ENCODE results near the gene SLC16A7. TPM values are rescaled to one million over a fixed set of nuclear protein-coding genes. Genes with fewer than 3 reads are reported as not detected.

Gene SLC16A7
- total RNA-seq, 2 donors from 2014 or later, result 29.2 to 41.8 TPM

DNA sequence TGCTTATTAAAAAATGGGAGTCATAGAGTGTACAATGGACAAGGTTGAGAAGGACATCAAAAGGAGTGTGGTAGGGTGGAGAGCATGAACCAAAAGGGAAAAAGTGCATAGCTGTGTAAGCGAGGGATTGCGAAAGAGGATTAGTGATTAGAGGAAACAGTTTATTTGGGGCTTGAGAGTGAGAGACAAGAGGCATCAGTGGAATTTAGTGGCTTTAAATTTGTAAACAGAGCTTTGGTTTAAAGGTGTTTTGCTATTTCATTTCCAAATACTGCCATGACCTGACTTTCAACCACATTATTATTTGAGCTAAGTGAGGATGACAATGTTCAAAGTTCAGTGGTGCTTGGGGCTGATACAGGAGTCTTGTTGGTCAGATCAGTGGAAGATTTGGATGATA is 53.4 kb downstream of the SLC16A7 start:
- Mint-ChIP-seq H3K27ac (no peak overlapping the region), H3K9me3 (peaks cover 16 to 37% of the 10 kb centered on the region in 2 donors), H3K36me3 (peaks cover 40 to 50% of the 10 kb centered on the region in 2 donors)
- ATAC-seq, result no peak
- no peak for DNase-seq (ENCODE audit: low spot score in 2 of 2)

DNA sequence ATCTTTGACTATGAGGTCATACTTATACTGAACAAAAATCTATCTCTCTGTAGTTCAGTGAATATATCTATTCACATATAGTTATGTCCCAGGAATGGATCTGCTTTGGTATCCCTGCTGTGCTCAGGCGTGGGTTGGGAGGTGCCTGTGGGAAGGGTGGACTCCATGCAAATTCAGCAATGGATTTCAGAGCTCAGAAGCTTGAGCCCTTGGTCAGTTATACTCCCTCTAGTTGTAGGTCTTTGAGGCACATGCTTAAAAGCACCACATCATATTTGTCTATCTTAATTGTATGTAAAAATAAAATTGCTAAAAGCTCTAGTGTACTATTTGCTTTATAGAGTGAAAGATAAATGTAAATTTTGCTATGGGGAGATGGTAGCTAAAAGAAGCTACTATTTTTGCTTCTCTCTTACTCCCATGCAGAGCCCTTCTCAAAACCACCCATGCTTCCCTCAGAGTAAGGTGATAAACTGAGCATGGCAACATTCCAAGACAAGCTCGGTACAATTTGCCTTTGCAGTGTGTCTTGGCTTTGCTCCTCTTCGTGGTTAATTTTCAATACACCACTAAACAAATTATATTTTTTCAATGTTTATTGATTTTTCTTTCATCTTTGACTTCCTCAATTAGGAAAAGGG is 54.9 kb downstream of the SLC16A7 start:
- ATAC-seq (no peak), DNase-seq (ENCODE audit: low spot score in 2 of 2) (no peak)
- H3K36me3 Mint-ChIP-seq, result peaks cover 27 to 48% of the 10 kb centered on the region in 2 donors
- peaks cover 5 to 25% of the 10 kb centered on the region in 2 donors for H3K9me3 Mint-ChIP-seq
- H3K27ac Mint-ChIP-seq, result no peak overlapping the region

GRCh38 chr12:59651229-59651920 is 55.5 kb downstream of the SLC16A7 start:
- ATAC-seq (peak in 1 of 2 donors; percentile 24), DNase-seq (ENCODE audit: low spot score in 2 of 2) (no peak)
- Mint-ChIP-seq H3K9me3 (peaks cover 3 to 22% of the 10 kb centered on the region in 2 donors), H3K27ac (no peak overlapping the region), H3K36me3 (peaks cover 20 to 48% of the 10 kb centered on the region in 2 donors)

DNA sequence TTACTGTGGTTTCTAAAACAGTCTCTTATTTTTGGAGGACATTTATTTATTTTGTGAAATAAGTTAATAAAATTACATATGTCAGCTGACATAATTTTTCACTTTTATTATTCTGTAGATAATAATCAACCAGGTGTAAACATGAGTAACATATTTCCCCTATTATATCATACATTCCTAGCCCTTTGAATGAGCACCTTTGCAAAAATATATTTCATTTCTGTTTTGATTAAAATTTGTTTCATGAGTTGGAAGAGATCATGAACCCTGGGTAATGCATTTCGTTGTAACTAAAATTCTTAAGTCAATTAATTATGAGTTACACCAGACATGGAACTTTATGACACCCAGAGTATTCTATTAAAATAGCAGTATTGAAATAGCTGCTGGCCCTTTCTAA is 56.3 kb downstream of the SLC16A7 start:
- Mint-ChIP-seq H3K27ac (no peak overlapping the region), H3K9me3 (peaks cover 3 to 17% of the 10 kb centered on the region in 2 donors), H3K36me3 (peaks cover 14 to 42% of the 10 kb centered on the region in 2 donors)
- ATAC-seq (no peak), DNase-seq (ENCODE audit: low spot score in 2 of 2) (no peak)

GRCh38 chr12:59654061-59654460 is 58.2 kb downstream of the SLC16A7 start:
- Mint-ChIP-seq H3K9me3 (peaks cover 0 to 2% of the 10 kb centered on the region in 2 donors), H3K27ac (no peak overlapping the region), H3K36me3 (peaks cover under 1 to 23% of the 10 kb centered on the region in 2 donors)
- ATAC-seq, result no peak
- DNase-seq (ENCODE audit: low spot score in 2 of 2), result no peak

DNA sequence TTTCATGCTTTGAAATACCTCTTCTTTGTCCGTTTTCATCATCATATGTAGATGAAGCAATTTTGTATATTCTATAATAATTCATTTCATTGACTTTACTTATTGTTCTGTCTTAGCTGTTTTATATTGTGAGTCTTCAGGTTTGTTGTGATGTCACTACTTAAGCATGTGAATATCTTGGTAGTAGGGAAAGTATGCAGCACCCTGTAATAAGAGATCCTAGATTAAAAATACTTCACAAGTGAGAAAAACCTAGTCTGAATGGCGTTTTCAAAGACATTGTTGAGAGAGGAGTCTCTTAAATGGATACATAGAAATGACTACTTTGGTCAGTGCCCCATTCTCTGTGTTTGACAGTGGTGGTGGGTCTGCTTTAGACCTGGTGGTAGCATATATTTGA is 61.4 kb downstream of the SLC16A7 start:
- H3K9me3 Mint-ChIP-seq, result no peaks in the 10 kb centered on the region
- DNase-seq (ENCODE audit: low spot score in 2 of 2) (no peak), ATAC-seq (no peak)
- H3K36me3 Mint-ChIP-seq, result peaks cover 0 to 20% of the 10 kb centered on the region in 2 donors
- no peak overlapping the region for H3K27ac Mint-ChIP-seq

- ATAC-seq (no peak), DNase-seq (ENCODE audit: low spot score in 2 of 2) (no peak)
- Mint-ChIP-seq H3K9me3 (no peaks in the 10 kb centered on the region), H3K27ac (no peak overlapping the region), H3K36me3 (peaks cover 0 to 20% of the 10 kb centered on the region in 2 donors)
Observed at GRCh38 chr12:59657711-59658110, 61.9 kb downstream of the SLC16A7 start.

GRCh38 chr12:59660148-59660547 is 64.3 kb downstream of the SLC16A7 start:
- ATAC-seq, result no peak
- no peak for DNase-seq (ENCODE audit: low spot score in 2 of 2)
- H3K27ac Mint-ChIP-seq, result no peak overlapping the region
- H3K9me3 Mint-ChIP-seq, result no peaks in the 10 kb centered on the region
- peaks cover 0 to 25% of the 10 kb centered on the region in 2 donors for H3K36me3 Mint-ChIP-seq

- DNase-seq (ENCODE audit: low spot score in 2 of 2), result no peak
- no peak for ATAC-seq
- Mint-ChIP-seq H3K27ac (no peak overlapping the region), H3K9me3 (peaks cover 4% of the 10 kb centered on the region in 2 donors), H3K36me3 (peaks cover 5 to 21% of the 10 kb centered on the region in 2 donors)
Observed at GRCh38 chr12:59660921-59661597, 65.2 kb downstream of the SLC16A7 start.

DNA sequence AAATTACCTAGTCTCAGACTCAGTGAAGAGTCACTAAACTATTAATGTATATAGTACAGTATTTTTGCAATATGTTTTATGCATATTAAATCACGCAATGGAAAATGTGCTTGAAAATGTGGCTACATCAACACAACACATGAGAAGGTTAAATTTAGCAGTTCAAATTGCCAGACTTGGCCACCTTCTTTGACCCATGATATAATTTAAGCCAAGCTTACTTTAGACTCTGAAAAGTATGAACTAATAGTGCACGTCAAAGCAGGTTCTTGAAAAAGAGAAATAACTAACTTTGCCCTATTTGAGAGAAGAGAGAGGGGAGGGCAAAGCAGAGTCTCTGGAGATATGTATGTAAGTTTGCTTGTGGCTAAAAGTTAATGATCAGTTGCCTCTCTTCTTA is 68.7 kb downstream of the SLC16A7 start:
- ATAC-seq, result no peak
- Mint-ChIP-seq H3K27ac (no peak overlapping the region), H3K9me3 (peaks cover 14 to 28% of the 10 kb centered on the region in 2 donors), H3K36me3 (peaks cover 27 to 47% of the 10 kb centered on the region in 2 donors)
- no peak for DNase-seq (ENCODE audit: low spot score in 2 of 2)

- H3K36me3 Mint-ChIP-seq, result peaks cover 27 to 56% of the 10 kb centered on the region in 2 donors
- peaks cover 14 to 28% of the 10 kb centered on the region in 2 donors for H3K9me3 Mint-ChIP-seq
- H3K27ac Mint-ChIP-seq, result no peak overlapping the region
- no peak for ATAC-seq
- no peak for DNase-seq (ENCODE audit: low spot score in 2 of 2)
Observed at GRCh38 chr12:59665701-59666100, 69.9 kb downstream of the SLC16A7 start.

- Mint-ChIP-seq H3K27ac (no peak overlapping the region), H3K9me3 (peaks cover 14 to 28% of the 10 kb centered on the region in 2 donors), H3K36me3 (peaks cover 27 to 56% of the 10 kb centered on the region in 2 donors)
- no peak for DNase-seq (ENCODE audit: low spot score in 2 of 2)
- ATAC-seq, result peak in 1 of 2 donors; percentile 37
Observed at GRCh38 chr12:59668674-59669073, 72.8 kb downstream of the SLC16A7 start.

- DNase-seq (ENCODE audit: low spot score in 2 of 2) (no peak), ATAC-seq (no peak)
- peaks cover 1 to 12% of the 10 kb centered on the region in 2 donors for H3K9me3 Mint-ChIP-seq
- no peak overlapping the region for H3K27ac Mint-ChIP-seq
- H3K36me3 Mint-ChIP-seq, result peaks cover 21 to 41% of the 10 kb centered on the region in 2 donors
Observed at GRCh38 chr12:59672273-59672672, 76.4 kb downstream of the SLC16A7 start.

DNA sequence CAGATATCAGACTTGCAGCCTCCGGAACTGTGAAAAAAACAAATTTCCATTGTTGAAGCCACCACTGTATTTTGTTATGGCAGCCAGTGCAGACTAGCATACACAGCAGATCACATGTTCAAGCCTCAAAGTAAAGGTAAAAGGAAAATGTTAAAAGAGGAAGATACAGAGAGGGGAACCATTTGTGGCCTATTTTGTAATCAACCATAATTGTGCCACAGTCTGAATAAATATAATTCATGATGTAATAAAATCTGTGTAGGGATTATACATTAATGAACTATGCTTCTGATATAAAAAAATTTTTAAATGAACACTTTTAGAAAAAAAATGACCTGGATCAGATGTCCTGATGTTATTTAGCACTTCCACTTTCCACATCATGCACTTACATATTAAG is 79.6 kb downstream of the SLC16A7 start:
- DNase-seq (ENCODE audit: low spot score in 2 of 2) (no peak), ATAC-seq (no peak)
- peaks cover 23 to 41% of the 10 kb centered on the region in 2 donors for H3K36me3 Mint-ChIP-seq
- no peak overlapping the region for H3K27ac Mint-ChIP-seq
- H3K9me3 Mint-ChIP-seq, result peaks cover 4 to 12% of the 10 kb centered on the region in 2 donors

GRCh38 chr12:59677857-59678256 is 82.0 kb downstream of the SLC16A7 start:
- Mint-ChIP-seq H3K27ac (no peak overlapping the region), H3K36me3 (peaks cover 23 to 40% of the 10 kb centered on the region in 2 donors), H3K9me3 (peaks cover 4 to 12% of the 10 kb centered on the region in 2 donors)
- no peak for DNase-seq (ENCODE audit: low spot score in 2 of 2)
- ATAC-seq, result no peak

DNA sequence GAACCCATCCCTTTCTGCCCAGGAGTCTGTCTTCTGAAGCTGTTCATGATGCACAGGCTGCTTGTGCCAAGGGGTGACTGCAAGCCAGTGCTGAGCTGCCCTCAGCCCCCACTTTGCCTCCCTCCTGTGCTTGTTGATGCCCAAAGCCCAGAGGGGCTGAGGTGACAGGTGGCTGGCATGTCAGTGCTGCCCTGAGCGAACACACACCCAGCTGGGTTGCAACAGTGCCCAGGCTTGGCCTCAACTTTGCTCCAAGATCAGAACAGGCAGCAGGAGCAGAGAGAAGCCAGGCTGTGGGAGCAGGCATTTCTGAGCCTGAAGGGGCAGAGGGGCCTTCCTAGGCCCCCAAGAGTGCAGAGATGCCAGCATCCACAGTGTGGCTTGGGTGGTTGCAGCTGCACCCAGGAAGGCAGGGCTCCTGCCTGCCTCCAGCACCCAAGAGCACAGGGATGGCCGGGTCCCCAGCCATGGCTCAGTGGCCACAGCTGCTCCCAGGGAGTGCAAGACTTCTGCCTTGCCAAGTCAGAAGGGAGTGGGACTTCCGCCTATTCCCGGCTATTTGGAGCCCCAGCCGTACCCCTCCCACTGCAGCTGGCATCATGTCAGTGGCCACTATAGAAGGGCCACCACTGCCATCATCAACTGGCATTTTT is 83.1 kb downstream of the SLC16A7 start:
- Mint-ChIP-seq H3K27ac (no peak overlapping the region), H3K9me3 (peaks cover 4 to 16% of the 10 kb centered on the region in 2 donors), H3K36me3 (peaks cover 23 to 40% of the 10 kb centered on the region in 2 donors)
- DNase-seq (ENCODE audit: low spot score in 2 of 2) (no peak), ATAC-seq (no peak)

DNA sequence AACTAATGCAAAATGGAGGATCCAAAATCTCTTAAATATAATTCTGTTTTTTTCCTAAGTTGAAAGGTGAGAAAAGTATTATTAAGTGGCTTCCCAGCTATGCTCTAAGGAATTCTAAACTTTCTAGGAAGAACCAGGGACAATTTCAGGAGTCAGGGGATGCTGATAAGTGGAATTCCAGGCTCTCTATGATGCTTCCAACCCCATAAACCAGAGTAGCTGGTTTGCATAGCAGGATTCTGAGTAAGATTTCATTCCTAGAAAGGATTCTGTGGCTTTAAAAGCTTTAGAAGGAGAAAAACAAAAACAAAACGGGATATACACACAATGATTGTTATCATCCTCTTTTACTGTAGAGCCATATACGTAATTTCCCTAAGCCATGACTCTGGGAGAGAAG is 93.9 kb downstream of the SLC16A7 start:
- Mint-ChIP-seq H3K36me3 (peaks cover 0 to 7% of the 10 kb centered on the region in 2 donors), H3K9me3 (peaks cover 2 to 5% of the 10 kb centered on the region in 2 donors), H3K27ac (no peak overlapping the region)
- ATAC-seq (no peak), DNase-seq (ENCODE audit: low spot score in 2 of 2) (no peak)

Data from activated naive CD4-positive, alpha-beta T cell treated with anti-CD3 and anti-CD28 coated beads, Interleukin-2, amount 50 U/mL, for 72 hours (primary cell).